ENCODE data around the gene SPOCK1.

The SPOCK1 gene

DNA sequence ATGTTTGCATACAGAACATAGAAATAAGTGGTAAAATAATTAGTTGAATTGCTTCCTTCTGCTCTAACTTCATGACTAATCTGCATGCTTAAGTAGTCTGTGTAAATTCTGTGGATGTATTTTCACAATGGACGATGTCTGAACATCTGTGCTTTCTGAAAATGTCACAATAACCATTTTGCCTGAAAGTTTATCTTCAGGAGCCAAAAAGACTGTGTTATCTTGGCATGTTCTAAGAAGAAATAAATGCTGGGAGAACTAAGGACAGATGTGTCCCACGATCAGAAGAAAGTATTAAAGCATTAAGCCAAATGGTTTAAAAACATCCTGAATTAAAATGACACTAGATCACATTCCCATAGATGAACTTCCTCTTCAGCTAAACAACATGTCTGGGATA lies 397.6 kb downstream of the SPOCK1 start:
- DNase-seq (ENCODE audit: low read depth), result no peak

DNA sequence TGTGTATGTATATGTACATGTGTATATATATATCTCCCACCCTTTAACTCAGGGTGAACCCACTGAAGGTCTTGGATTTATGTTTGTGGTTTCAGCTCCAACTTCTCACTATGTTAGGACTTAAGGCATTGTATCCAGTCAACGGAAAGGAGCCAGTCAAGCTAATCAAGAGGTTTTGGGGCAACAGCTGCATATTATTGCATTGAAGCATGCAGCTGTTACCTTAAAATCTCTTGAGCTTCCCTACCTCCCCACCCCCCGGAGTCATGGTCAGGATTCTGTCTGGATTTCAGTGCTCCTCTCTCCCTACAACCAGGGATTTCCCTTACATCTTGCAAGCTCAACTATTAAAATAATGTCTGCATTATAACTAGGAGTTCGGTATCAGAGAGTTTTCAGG lies 399.5 kb downstream of the SPOCK1 start:
- DNase-seq (ENCODE audit: low read depth), result no peak

GRCh38 chr5:137098663-137099062 lies 400.5 kb downstream of the SPOCK1 start:
- no peak for DNase-seq (ENCODE audit: low read depth)

DNA sequence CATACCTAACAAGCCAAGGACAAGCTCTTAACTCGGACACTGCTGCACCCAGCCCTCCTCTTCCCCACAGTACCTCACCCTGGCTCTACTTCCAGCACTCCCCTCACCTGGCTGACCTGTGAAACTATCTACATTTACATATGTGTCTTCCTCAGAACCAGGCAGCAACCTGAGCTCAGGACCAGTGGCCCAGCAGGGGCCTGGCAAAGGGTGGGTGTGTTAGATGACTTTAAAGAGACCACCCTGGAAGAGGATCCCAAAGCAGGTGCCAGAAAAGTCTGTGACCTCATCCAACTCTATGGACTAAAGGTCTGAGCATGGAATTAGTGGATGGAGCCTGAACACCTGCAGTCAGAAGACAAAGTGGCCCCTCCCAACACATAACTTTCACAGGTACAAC lies 400.9 kb downstream of the SPOCK1 start:
- DNase-seq (ENCODE audit: low read depth), result no peak

GRCh38 chr5:137097203-137097602 lies 401.9 kb downstream of the SPOCK1 start:
- DNase-seq (ENCODE audit: low read depth), result no peak

GRCh38 chr5:137096149-137097103 lies 402.7 kb downstream of the SPOCK1 start:
- DNase-seq (ENCODE audit: low read depth), result no peak

DNA sequence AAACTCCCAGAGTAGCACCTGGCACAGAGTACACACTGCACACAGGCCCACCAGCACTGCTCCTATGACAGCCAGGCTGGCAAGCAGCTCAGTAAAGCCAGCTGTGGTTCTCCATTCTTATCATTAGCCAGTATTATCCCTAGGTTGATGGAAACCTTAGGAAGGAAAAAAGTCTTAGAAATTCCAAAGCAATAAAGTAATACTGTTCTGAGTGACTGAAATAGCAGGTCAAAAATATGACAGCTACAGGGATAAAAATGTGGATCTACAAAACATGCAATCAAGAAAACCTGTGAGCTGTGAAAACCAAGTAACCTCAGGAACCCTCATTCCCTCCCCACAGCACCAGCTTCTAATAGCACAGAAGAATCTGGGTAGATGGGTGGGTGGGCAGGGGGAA lies 403.5 kb downstream of the SPOCK1 start:
- DNase-seq (ENCODE audit: low read depth), result no peak

GRCh38 chr5:137092831-137093230 lies 406.3 kb downstream of the SPOCK1 start:
- no peak for DNase-seq (ENCODE audit: low read depth)

DNA sequence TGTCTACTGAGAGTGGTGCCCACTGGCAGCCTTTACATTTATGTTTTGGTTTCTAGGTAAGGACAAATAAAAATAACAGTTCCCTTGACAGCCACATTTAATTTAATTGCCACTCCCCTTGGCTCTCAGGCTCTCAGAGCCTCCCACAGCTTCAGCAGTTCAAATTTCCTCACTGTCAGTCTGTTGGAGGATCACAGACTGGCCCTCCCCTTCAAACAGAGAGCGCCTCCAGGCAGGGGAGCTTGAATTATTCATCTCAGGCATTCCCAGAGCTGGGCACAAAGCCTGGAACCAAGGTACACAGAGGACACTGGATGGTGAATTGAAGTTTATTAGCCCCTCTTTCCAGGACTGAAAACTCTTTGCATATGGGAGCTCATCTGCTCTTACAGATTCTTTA lies 407.7 kb downstream of the SPOCK1 start:
- DNase-seq (ENCODE audit: low read depth), result no peak

DNA sequence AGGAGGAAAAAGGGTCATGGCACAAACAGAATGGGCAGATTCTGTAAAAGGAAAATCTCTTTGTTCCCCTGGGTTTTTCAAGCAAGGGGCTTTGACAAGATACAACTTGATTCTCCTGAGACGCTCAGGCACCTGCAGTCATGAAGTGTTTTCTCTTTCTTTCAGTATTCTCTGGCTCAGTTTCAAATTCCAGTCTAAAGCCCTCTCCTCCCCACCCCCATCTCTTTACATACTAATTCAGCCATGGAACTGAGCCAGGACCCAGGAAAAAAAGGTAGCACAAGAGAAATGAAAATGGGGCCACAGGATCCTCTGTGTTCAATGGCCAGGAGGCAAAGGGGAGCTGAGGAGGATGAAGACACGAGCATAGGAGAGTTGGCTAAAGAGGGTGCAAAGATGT lies 408.4 kb downstream of the SPOCK1 start:
- DNase-seq (ENCODE audit: low read depth), result no peak

- no peak for DNase-seq (ENCODE audit: low read depth)
These were observed 409.0 kb downstream of the SPOCK1 start for GRCh38 chr5:137090151-137090550.

DNA sequence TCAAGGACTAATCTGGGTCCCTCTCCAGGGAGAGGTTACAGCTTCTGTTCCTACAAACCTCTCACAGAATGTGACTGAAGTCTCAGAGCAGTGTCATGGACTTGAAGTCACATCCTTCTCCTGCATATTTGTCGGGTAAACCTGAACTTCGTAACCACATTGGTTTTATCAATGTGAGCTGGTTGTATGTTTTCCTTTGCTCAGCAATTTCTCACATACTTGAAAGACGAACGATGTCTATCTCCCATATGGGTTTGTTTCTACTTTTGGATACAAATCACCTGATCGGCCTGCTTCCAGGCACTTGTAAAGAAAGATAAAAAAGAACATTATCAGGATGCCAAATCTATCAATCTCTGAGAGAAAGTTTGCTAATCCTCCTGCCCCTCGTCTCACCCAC lies 411.0 kb downstream of the SPOCK1 start:
- DNase-seq (ENCODE audit: low read depth), result no peak

- DNase-seq (ENCODE audit: low read depth), result no peak
These were observed 412.8 kb downstream of the SPOCK1 start for GRCh38 chr5:137086342-137086741.

GRCh38 chr5:137085206-137085605 lies 413.9 kb downstream of the SPOCK1 start:
- DNase-seq (ENCODE audit: low read depth), result no peak

DNA sequence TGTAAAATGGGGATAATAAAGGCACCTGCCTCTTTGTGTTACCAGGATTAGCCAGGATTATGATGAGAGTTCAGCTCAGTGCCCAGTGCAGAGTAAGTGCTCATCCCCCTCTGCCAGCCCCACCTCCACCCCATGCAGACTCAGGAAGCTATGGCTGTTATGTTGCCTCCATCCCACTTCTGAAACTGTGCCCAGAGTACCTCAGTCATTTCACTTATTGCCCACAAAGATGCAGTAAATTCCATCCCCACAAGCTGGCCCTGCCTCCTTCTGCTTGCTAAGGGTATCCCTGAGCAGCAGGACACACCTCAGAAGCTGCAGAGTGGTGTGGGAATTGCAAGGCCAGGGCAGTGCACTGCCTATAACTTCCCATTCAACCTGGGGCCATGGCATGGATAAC lies 415.1 kb downstream of the SPOCK1 start:
- no peak for DNase-seq (ENCODE audit: low read depth)

- no peak for DNase-seq (ENCODE audit: low read depth)
These were observed 416.2 kb downstream of the SPOCK1 start for GRCh38 chr5:137082951-137083350.

DNA sequence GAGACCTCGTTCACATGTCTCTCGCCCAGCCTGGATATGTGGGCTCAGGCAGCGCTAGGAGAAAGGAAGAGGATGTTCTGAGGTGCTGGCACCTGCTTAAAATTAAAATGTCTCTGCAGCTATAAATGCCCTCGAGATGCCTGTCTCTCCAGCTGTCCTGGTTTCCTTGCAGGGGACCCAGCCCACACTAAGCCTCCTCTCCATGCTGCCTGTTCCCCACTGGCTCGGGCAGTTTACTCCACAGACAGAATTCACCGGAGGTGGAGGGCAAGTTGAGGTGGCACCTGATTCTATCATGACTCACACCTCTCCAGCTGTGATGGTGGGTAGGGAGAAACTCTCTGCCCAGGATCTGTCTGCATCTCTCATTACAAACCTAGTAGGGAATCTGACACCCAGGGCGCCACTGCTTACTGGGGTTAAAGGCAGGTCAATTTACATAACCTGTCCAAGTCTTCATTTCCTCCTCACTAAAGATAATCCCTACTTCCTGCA lies 420.9 kb downstream of the SPOCK1 start:
- DNase-seq (ENCODE audit: low read depth), result no peak

DNA sequence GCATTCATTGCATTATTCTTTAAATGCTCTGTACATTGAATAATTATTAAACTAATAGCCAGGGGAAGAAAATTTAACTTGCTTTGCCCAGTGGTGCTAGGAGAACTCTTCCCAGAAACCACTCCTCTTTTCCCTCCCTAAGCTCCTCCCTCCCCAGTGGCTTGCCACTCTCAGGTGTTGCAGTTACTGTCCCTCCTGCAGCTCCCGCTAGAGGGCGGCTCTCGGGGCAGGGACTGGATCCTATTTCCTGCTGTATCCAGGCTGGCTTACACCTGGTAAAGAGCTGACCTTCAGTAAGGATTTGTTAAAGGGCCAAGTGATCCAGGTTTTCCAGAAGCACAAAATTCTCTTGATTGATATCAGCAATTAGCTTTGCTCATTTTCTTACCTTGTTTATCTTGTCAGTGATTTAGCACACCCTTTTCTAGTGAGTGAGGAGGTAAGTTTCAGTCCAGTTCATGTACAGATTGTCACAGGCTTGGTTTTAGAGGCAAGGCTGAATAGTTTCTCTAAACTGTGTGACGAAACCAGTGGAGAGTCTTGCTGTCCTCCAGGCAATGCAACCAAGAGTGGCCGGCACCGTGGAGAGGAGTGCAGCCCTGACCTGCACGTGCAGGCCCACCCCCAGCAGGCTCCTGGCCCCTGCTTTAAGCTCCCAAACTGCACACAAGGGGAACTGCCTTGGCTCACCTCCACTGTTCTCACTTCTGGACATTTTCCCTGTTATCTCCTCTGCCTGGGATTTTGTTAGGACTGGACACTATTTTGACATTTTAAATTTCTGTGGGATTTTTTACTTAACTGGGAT lies 423.8 kb downstream of the SPOCK1 start:
- DNase-seq (ENCODE audit: low read depth), result no peak

GRCh38 chr5:137073189-137073588 lies 425.9 kb downstream of the SPOCK1 start:
- no peak for DNase-seq (ENCODE audit: low read depth)

DNA sequence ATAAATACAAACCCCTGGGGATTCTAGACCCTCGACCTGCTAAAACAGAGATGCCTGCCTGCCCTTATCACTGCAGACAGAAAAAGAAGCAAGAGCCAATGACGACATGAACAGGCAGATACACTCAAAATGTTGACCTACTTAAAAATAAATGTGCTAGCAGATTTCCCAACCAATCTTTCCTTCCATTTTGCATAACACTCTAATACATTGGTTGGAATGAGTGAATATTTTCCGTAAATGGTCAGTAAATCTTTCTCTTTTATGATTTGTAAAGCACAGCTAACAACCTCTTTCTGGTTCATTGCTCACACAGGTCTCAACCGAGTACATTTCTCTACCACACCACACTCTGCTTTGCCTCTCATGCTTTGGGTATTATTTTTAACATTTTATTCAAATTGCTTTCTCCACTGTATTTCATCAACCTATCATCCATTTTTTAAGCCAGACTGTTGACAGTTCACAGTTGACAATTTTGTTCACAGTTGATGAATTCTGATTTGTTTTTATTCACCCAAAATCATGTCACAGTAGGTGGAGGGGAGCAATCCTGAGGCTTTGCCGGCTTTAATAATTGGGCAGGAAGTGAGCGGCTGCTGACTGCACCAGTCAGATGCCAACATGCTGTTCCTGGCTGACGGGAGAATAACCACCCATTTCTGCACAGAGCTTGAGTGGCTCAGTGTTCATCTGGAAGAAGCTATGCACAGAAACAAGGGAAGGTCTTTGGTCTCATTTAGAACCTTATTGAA lies 426.6 kb downstream of the SPOCK1 start:
- no peak for DNase-seq (ENCODE audit: low read depth)

DNA sequence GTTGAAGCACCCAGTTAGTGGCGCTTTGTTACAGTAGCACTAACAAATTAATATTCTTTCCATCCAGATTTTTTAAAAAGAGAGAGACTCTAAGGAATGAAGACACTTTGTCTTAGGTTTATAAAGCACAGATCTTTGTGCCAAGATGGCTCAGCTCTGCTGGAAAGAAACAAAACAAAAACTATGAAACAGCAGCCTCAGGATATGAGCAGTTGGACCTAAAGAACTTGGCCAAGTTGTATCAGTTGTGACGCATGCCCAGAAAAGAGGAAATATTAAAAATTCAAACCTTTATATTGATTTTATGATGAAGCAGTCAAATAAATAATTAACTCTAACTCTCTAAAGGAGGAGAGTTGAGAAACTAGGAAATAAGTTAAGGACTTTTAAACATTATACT lies 427.2 kb downstream of the SPOCK1 start:
- DNase-seq (ENCODE audit: low read depth), result no peak

GRCh38 chr5:137071526-137071925 lies 427.6 kb downstream of the SPOCK1 start:
- DNase-seq (ENCODE audit: low read depth), result no peak

All from activated T-cell treated with anti-CD3 and anti-CD28 coated beads for 24 hours (primary cell).